ENCODE results near the gene AKAIN1. TPM values are rescaled to one million over a fixed set of nuclear protein-coding genes. Genes with fewer than 3 reads are reported as not detected.

Gene AKAIN1
- total and polyA plus RNA-seq, 2 of the 8 experiments (the other 6 are each of a cell fraction or from before 2014, with no cell fraction given), result not detected

DNA sequence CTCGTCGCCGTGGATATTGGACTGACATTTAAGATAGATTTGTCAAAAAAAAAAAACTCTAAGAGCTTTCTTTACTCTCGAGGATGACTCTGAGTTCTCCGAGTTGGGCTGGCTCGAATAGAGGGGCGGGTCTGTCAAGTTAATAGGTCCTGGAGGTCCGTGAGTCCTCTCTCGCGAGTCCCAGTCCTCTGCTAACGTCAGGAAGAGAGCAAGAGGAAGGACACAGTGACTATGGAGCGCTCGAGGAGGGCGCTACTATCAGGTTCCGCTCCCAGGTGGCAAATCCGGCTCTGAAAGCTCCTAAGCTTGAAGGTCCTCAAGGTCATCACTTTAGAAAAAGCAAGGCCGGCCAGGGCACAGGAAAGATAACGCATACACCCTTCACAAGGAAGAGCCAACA lies 404 bp upstream of the AKAIN1 start (continued):
- TF ChIP-seq CTBP2 (IDR thresholded peaks at IDR 0.05; ENCODE audit: borderline replicate concordance, insufficient read depth, insufficient read length, low read length) (no peak), CHD2 (IDR thresholded peaks at IDR 0.05; ENCODE audit: low read length) (no peak), NRF1 (IDR thresholded peaks at IDR 0.05; ENCODE audit: low read depth, low read length) (no peak), CBX8 (IDR thresholded peaks at IDR 0.05; ENCODE audit: borderline replicate concordance, low read depth, low read length) (no peak)
